ENCODE results near the gene NKIRAS2.

Gene NKIRAS2

DNA sequence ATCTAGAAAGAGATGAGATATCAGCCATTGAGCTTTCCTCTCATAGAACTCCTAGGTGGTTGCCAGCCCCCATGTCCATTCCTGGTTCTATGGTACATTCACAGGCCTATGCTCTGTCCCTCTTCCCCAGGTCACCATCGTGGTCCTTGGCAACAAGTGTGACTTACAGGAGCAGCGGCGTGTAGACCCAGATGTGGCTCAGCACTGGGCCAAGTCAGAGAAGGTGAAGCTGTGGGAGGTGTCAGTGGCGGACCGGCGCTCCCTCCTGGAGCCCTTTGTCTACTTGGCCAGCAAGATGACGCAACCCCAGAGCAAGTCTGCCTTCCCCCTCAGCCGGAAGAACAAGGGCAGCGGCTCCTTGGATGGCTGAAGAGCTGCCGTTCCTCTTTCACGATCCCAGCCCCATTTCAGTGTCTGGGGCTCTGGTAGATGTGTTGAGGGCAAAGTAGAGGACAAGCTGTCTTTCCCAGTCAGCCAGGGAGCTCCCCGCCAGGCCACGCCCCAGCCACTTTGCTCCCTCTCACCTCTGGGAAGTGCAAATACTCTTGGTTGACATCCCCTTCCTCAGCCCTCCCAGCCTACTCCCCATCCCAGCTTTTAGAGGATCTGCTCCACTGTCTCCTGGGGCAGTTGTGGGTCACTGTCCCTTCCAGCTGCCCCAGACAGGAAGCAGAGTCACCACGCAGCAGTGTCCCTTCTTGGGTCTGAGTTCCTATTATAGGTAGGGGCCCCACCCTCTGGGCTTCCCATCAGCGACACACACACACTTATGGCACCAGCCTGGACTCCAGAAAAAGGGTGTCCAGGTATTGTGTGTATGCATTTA, 3.8 kb downstream of the NKIRAS2 start:
- no CpG with 5 or more reads among the region's 15 CpGs for WGBS (ENCODE audit: extremely low coverage, insufficient coverage, insufficient read length)
- peak in 1 of 2 donors; percentile 54 for DNase-seq
- H2AFZ ChIP-seq (ENCODE audit: insufficient read depth, low read length, poor library complexity) = no peak overlapping the region
- peak overlapping the region; percentile 70 for H3K27ac ChIP-seq (ENCODE audit: low read depth, low read length)
- H3K79me1 ChIP-seq (ENCODE audit: low read length) = peaks cover 5% of the 10 kb centered on the region
- no peak overlapping the region for H3K4me3 ChIP-seq (ENCODE audit: low read depth, low read length)
- H3K27me3 ChIP-seq (ENCODE audit: insufficient read depth, low read length) = no peaks in the 10 kb centered on the region
- no peak overlapping the region for H3K23ac ChIP-seq (ENCODE audit: low read length)
- H3K79me2 ChIP-seq (ENCODE audit: control insufficient read depth, insufficient read depth, low read length, poor library complexity) = peaks cover 3% of the 10 kb centered on the region
- H2BK5ac ChIP-seq (ENCODE audit: low read depth, low read length, poor library complexity) = peak overlapping the region; percentile 14
- H3K14ac ChIP-seq (ENCODE audit: low read length) = no peak overlapping the region
- peak overlapping the region; percentile 59 for H4K8ac ChIP-seq (ENCODE audit: low read depth, low read length)
- peak overlapping the region; percentile 20 for H4K91ac ChIP-seq (ENCODE audit: low read depth, low read length)
- no peak overlapping the region for H3K18ac ChIP-seq (ENCODE audit: low read length)
- H3K36me3 ChIP-seq (ENCODE audit: control insufficient read depth in 1 of 2, insufficient read depth in 2 of 2, low read length in 2 of 2) = peaks cover 19 to 30% of the 10 kb centered on the region in 2 experiments
- H2BK12ac ChIP-seq (ENCODE audit: low read length) = no peak overlapping the region
- H3K4ac ChIP-seq (ENCODE audit: low read depth, low read length) = no peak overlapping the region
- no peak overlapping the region for H2BK120ac ChIP-seq (ENCODE audit: insufficient read depth, low read length, poor library complexity)
- H4K12ac ChIP-seq (ENCODE audit: low read depth, low read length) = no peak overlapping the region
- peaks cover 6 to 11% of the 10 kb centered on the region in 2 experiments for H3K4me1 ChIP-seq (ENCODE audit: control insufficient read depth in 1 of 2, insufficient read depth in 2 of 2, low read length in 2 of 2)
- peaks cover 5% of the 10 kb centered on the region for H3K9me3 ChIP-seq (ENCODE audit: insufficient read depth, low read depth, low read length)
- H3K9ac ChIP-seq (ENCODE audit: low read length) = no peak overlapping the region
- no peak overlapping the region for H3K4me2 ChIP-seq (ENCODE audit: low read length)
- H2AK5ac ChIP-seq (ENCODE audit: low read length) = peak overlapping the region; percentile 45

DNA sequence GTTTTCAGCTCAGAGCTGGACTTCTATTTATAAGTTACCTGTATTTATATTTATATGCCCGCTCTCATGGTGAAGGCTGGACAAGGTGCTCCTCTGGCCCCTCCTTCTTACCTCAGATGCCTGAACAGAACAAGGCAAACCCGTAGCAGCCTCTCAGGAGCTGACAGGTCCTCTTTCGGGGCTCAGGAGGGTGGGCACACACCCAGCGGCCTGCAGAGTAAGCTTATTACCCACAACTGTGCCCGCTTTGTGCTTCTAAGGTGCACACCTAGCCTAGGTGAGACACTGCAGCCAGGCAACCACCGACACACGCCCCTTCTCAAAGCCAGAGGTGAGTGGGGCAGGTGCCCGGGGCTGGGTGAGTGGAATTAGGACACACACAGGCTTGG, 5.3 kb downstream of the NKIRAS2 start:
- H3K18ac ChIP-seq (ENCODE audit: low read length) = peak overlapping the region; percentile 5
- WGBS (ENCODE audit: extremely low coverage, insufficient coverage, insufficient read length) = no CpG with 5 or more reads among the region's 8 CpGs
- no peak overlapping the region for H3K14ac ChIP-seq (ENCODE audit: low read length)
- no peak overlapping the region for H3K23ac ChIP-seq (ENCODE audit: low read length)
- H3K36me3 ChIP-seq (ENCODE audit: control insufficient read depth in 1 of 2, insufficient read depth in 2 of 2, low read length in 2 of 2) = peaks cover 19 to 30% of the 10 kb centered on the region in 2 experiments
- H3K4me1 ChIP-seq (ENCODE audit: control insufficient read depth in 1 of 2, insufficient read depth in 2 of 2, low read length in 2 of 2) = peaks cover 6 to 9% of the 10 kb centered on the region in 2 experiments
- H3K79me1 ChIP-seq (ENCODE audit: low read length) = peaks cover 2% of the 10 kb centered on the region
- no peak overlapping the region for H4K8ac ChIP-seq (ENCODE audit: low read depth, low read length)
- H3K4ac ChIP-seq (ENCODE audit: low read depth, low read length) = no peak overlapping the region
- peak overlapping the region; percentile 31 for H3K9ac ChIP-seq (ENCODE audit: low read length)
- no peak overlapping the region for H2BK120ac ChIP-seq (ENCODE audit: insufficient read depth, low read length, poor library complexity)
- no peak overlapping the region for H2AK5ac ChIP-seq (ENCODE audit: low read length)
- no peak for DNase-seq
- H3K79me2 ChIP-seq (ENCODE audit: control insufficient read depth, insufficient read depth, low read length, poor library complexity) = peaks cover under 1% of the 10 kb centered on the region
- H3K27ac ChIP-seq (ENCODE audit: low read depth, low read length) = peak overlapping the region; percentile 16
- peaks cover 5% of the 10 kb centered on the region for H3K9me3 ChIP-seq (ENCODE audit: insufficient read depth, low read depth, low read length)
- no peaks in the 10 kb centered on the region for H3K27me3 ChIP-seq (ENCODE audit: insufficient read depth, low read length)
- H2BK12ac ChIP-seq (ENCODE audit: low read length) = no peak overlapping the region
- H4K91ac ChIP-seq (ENCODE audit: low read depth, low read length) = peak overlapping the region; percentile 9
- no peak overlapping the region for H3K4me3 ChIP-seq (ENCODE audit: low read depth, low read length)
- no peak overlapping the region for H2BK5ac ChIP-seq (ENCODE audit: low read depth, low read length, poor library complexity)
- H4K12ac ChIP-seq (ENCODE audit: low read depth, low read length) = no peak overlapping the region
- no peak overlapping the region for H2AFZ ChIP-seq (ENCODE audit: insufficient read depth, low read length, poor library complexity)
- H3K4me2 ChIP-seq (ENCODE audit: low read length) = no peak overlapping the region

DNA sequence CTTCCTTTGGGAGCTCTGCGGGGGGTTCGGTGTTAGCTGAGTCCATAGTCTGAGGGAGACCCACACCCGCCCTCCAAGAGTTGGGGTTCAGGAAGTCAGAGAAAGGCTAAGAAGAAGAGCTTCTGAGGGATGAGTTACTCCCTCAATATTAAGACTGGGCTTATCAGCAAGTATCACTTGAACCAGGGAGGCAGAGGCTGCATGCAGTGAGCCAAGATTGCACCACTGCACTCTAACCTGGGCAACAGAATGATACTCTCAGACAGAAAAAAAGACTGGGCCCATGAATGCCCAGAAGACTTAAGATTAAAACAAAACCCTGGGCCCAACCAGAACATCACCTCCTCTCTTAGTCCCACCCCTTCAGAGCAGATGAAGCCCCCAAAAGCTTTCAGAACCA, 6.0 kb downstream of the NKIRAS2 start:
- no peak overlapping the region for H4K12ac ChIP-seq (ENCODE audit: low read depth, low read length)
- H2BK120ac ChIP-seq (ENCODE audit: insufficient read depth, low read length, poor library complexity) = no peak overlapping the region
- H3K79me1 ChIP-seq (ENCODE audit: low read length) = peaks cover 2% of the 10 kb centered on the region
- no peak overlapping the region for H2BK5ac ChIP-seq (ENCODE audit: low read depth, low read length, poor library complexity)
- no peaks in the 10 kb centered on the region for H3K79me2 ChIP-seq (ENCODE audit: control insufficient read depth, insufficient read depth, low read length, poor library complexity)
- DNase-seq = no peak
- H3K27me3 ChIP-seq (ENCODE audit: insufficient read depth, low read length) = no peaks in the 10 kb centered on the region
- no peak overlapping the region for H3K14ac ChIP-seq (ENCODE audit: low read length)
- H4K8ac ChIP-seq (ENCODE audit: low read depth, low read length) = no peak overlapping the region
- peaks cover 6 to 7% of the 10 kb centered on the region in 2 experiments for H3K4me1 ChIP-seq (ENCODE audit: control insufficient read depth in 1 of 2, insufficient read depth in 2 of 2, low read length in 2 of 2)
- H3K18ac ChIP-seq (ENCODE audit: low read length) = no peak overlapping the region
- no peak overlapping the region for H4K91ac ChIP-seq (ENCODE audit: low read depth, low read length)
- no peak overlapping the region for H2AK5ac ChIP-seq (ENCODE audit: low read length)
- H3K9ac ChIP-seq (ENCODE audit: low read length) = no peak overlapping the region
- no peak overlapping the region for H3K27ac ChIP-seq (ENCODE audit: low read depth, low read length)
- no peak overlapping the region for H3K4me3 ChIP-seq (ENCODE audit: low read depth, low read length)
- no peak overlapping the region for H3K4ac ChIP-seq (ENCODE audit: low read depth, low read length)
- no CpG with 5 or more reads among the region's 3 CpGs for WGBS (ENCODE audit: extremely low coverage, insufficient coverage, insufficient read length)
- H3K36me3 ChIP-seq (ENCODE audit: control insufficient read depth in 1 of 2, insufficient read depth in 2 of 2, low read length in 2 of 2) = peaks cover 19 to 30% of the 10 kb centered on the region in 2 experiments
- H3K9me3 ChIP-seq (ENCODE audit: insufficient read depth, low read depth, low read length) = peaks cover 5% of the 10 kb centered on the region
- H3K23ac ChIP-seq (ENCODE audit: low read length) = no peak overlapping the region
- H3K4me2 ChIP-seq (ENCODE audit: low read length) = no peak overlapping the region
- H2BK12ac ChIP-seq (ENCODE audit: low read length) = no peak overlapping the region
- H2AFZ ChIP-seq (ENCODE audit: insufficient read depth, low read length, poor library complexity) = no peak overlapping the region

GRCh38 chr17:42026857-42027589, 7.1 kb downstream of the NKIRAS2 start:
- no peak for DNase-seq
- H3K4me2 ChIP-seq (ENCODE audit: low read length) = no peak overlapping the region
- peaks cover 17 to 25% of the 10 kb centered on the region in 2 experiments for H3K36me3 ChIP-seq (ENCODE audit: control insufficient read depth in 1 of 2, insufficient read depth in 2 of 2, low read length in 2 of 2)
- H2BK120ac ChIP-seq (ENCODE audit: insufficient read depth, low read length, poor library complexity) = no peak overlapping the region
- no peak overlapping the region for H3K18ac ChIP-seq (ENCODE audit: low read length)
- H4K12ac ChIP-seq (ENCODE audit: low read depth, low read length) = no peak overlapping the region
- H3K79me1 ChIP-seq (ENCODE audit: low read length) = peaks cover 2% of the 10 kb centered on the region
- no peak overlapping the region for H2BK12ac ChIP-seq (ENCODE audit: low read length)
- no peak overlapping the region for H3K27ac ChIP-seq (ENCODE audit: low read depth, low read length)
- H4K8ac ChIP-seq (ENCODE audit: low read depth, low read length) = no peak overlapping the region
- no peak overlapping the region for H4K91ac ChIP-seq (ENCODE audit: low read depth, low read length)
- H3K27me3 ChIP-seq (ENCODE audit: insufficient read depth, low read length) = no peaks in the 10 kb centered on the region
- H3K79me2 ChIP-seq (ENCODE audit: control insufficient read depth, insufficient read depth, low read length, poor library complexity) = no peaks in the 10 kb centered on the region
- no peak overlapping the region for H3K14ac ChIP-seq (ENCODE audit: low read length)
- no peak overlapping the region for H3K23ac ChIP-seq (ENCODE audit: low read length)
- peaks cover 5 to 6% of the 10 kb centered on the region in 2 experiments for H3K4me1 ChIP-seq (ENCODE audit: control insufficient read depth in 1 of 2, insufficient read depth in 2 of 2, low read length in 2 of 2)
- no CpG with 5 or more reads among the region's 17 CpGs for WGBS (ENCODE audit: extremely low coverage, insufficient coverage, insufficient read length)
- no peak overlapping the region for H2BK5ac ChIP-seq (ENCODE audit: low read depth, low read length, poor library complexity)
- no peak overlapping the region for H3K4ac ChIP-seq (ENCODE audit: low read depth, low read length)
- H3K9ac ChIP-seq (ENCODE audit: low read length) = no peak overlapping the region
- H3K4me3 ChIP-seq (ENCODE audit: low read depth, low read length) = no peak overlapping the region
- no peak overlapping the region for H2AK5ac ChIP-seq (ENCODE audit: low read length)
- peaks cover 5% of the 10 kb centered on the region for H3K9me3 ChIP-seq (ENCODE audit: insufficient read depth, low read depth, low read length)
- no peak overlapping the region for H2AFZ ChIP-seq (ENCODE audit: insufficient read depth, low read length, poor library complexity)
